Testis (tissue), 2 donors: Measurements from ENCODE around the gene EHBP1.

Experiments used
- CTCF ChIP-seq, 3 experiments: fragments of 450-650 bp in 2 of 3; fragments of 200-600 bp in 1 of 3; sonication (generic) in 1 of 3; IDR thresholded peaks; one replicate each; pipeline ENCODE4 v1.5.1; 2016 to 2019; ENCODE audit warnings: antibody characterized with exemption in 3 of 3, mild to moderate bottlenecking in 2 of 3, moderate library complexity in 1 of 3
- POLR2A ChIP-seq: fragments of 450-650 bp; IDR thresholded peaks from one replicate; pipeline ENCODE4 v1.6.1; 2017; ENCODE audit warnings: antibody characterized with exemption, mild to moderate bottlenecking, moderate library complexity

- TF ChIP-seq POLR2A (no peak), CTCF (IDR thresholded peaks at IDR 0.05) (no peak)
These were observed 1.4 kb downstream of the EHBP1 start for GRCh38 chr2:62706721-62707521.
